Adrenal gland (tissue), 5 donors: ENCODE measurements around the gene NR1H4.

Source experiments
- POLR2A ChIP-seq, 2 donors: fragments of 450-650 bp; IDR thresholded peaks; one replicate each; pipeline ENCODE4 v1.6.1; 2017; ENCODE audit warnings: antibody characterized with exemption in 2 of 2, mild to moderate bottlenecking in 2 of 2, moderate library complexity in 1 of 2
- TF ChIP-seq, protein P1 (sequence below), 6 experiments: fragments of 450-650 bp in 4 of 6; fragments of 200-600 bp in 2 of 6; sonication (generic) in 1 of 6; IDR thresholded peaks; 1 replicate in 5 of 6; 2 replicates in 1 of 6; pipeline versions ENCODE4 v1.5.1 to v1.8.0; 2016 to 2021; ENCODE audit warnings: antibody characterized with exemption in 6 of 6, mild to moderate bottlenecking in 2 of 6, moderate library complexity in 1 of 6
- donor health status: DM: no; HTN: no; CAD: no.

- TF ChIP-seq, protein P1, sequence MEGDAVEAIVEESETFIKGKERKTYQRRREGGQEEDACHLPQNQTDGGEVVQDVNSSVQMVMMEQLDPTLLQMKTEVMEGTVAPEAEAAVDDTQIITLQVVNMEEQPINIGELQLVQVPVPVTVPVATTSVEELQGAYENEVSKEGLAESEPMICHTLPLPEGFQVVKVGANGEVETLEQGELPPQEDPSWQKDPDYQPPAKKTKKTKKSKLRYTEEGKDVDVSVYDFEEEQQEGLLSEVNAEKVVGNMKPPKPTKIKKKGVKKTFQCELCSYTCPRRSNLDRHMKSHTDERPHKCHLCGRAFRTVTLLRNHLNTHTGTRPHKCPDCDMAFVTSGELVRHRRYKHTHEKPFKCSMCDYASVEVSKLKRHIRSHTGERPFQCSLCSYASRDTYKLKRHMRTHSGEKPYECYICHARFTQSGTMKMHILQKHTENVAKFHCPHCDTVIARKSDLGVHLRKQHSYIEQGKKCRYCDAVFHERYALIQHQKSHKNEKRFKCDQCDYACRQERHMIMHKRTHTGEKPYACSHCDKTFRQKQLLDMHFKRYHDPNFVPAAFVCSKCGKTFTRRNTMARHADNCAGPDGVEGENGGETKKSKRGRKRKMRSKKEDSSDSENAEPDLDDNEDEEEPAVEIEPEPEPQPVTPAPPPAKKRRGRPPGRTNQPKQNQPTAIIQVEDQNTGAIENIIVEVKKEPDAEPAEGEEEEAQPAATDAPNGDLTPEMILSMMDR (IDR thresholded peaks at IDR 0.05) = no peak
- TF ChIP-seq POLR2A (IDR thresholded peaks at IDR 0.05) = no peak
These were observed 23.6 kb downstream of the NR1H4 start for GRCh38 chr12:100497105-100497795.
